SK-N-SH treated with all-trans-retinoic acid at 6 μM for 48 hours (cell line): ENCODE measurements around the gene AP2B1.

Experiments used
- ESRRG ChIP-seq: fragments of 250-450 bp; sonication (Bioruptor Pico); IDR thresholded peaks from 2 replicates; pipeline ENCODE4 v1.6.1; 2021; ENCODE audit warnings: mild to moderate bottlenecking
- ISL1 ChIP-seq: fragments of 250-450 bp; sonication (Bioruptor Pico); IDR thresholded peaks from 2 replicates; pipeline ENCODE4 v2.1.2; 2022; ENCODE audit warnings: mild to moderate bottlenecking, moderate library complexity
- POU6F1 ChIP-seq: fragments of 250-450 bp; sonication (Bioruptor Pico); IDR thresholded peaks from 2 replicates; pipeline ENCODE4 v1.8.0; 2021; ENCODE audit warnings: low read depth, mild to moderate bottlenecking, moderate library complexity, borderline replicate concordance
- ZNF8 ChIP-seq: fragments of 450-650 bp; formaldehyde crosslinking; IDR thresholded peaks from 2 replicates; pipeline ENCODE4 v1.5.0; 2020; ENCODE audit warnings: mild to moderate bottlenecking, moderate library complexity

GRCh38 chr17:35748979-35749378 is 161.9 kb downstream of the AP2B1 start:
- TF ChIP-seq POU6F1 (CRISPR knock-in tag) (no peak), ZNF8 (CRISPR knock-in tag) (no peak), ISL1 (no peak), ESRRG (no peak)
